ENCODE results near the gene BTG1.

BTG1 gene, protein sequence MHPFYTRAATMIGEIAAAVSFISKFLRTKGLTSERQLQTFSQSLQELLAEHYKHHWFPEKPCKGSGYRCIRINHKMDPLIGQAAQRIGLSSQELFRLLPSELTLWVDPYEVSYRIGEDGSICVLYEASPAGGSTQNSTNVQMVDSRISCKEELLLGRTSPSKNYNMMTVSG

DNA sequence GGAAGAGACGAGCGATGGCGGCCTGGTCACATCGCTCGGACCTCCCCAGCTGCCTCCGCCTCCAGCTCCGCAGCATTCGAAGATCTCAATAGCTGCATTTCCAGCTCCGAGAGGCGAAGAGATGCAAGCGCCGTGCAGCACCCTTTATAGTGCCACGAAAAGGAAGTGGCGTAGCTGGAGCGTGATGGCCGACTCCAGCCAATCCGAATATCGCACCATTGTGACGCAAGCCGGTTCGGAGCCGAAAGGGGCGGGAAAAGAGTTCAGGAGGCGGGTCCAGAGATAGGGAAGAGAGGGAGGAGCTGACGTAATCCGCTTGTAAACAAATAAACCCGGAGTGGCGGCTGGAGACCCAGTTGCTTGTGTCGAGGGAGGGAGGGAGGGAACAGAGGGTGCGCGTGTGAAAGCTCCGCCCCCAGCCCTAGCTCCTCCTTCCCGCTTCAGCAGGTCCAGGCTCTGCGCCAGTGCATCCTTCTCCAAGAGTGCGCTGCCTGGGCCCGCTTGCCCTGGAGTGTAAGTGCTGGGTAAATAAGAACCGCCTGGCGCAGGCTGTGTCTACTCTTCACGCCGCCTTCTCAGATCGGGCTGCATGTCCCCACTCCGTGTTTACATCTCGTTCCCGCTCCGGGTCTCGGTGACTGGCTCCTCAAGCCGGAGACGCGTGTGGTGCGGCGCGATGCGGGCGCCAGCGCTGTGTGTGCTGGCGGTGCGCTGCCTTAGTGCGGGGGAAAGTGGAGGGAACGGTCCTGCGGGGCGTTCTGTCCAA is at the start of gene BTG1:
Gene BTG1 (minus strand): TSS at position 116 of the 766 bp plus-strand sequence. CDS start 311 bp downstream, outside the sequence.
- peak; percentile 97 to 99 for DNase-seq

DNA sequence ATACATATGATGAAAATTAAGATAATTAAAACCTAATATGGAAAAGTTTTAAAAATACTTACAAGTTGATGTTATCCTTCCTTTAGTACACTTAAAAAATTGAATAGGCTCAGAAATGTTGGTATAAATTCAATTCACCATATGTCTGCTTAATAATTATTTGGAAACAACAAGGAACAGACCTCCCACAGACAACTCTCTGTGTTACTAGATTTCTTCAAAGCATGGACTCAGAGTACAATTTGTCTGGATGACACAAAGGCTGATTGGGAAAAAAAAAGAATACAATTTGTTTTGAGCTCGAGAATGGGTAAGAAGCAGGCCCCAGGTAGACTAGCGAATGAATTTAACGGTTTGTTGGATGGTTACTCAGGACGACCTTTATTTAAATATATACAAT is 48.9 kb upstream of the BTG1 start:
- no peak for DNase-seq

- DNase-seq: no peak
These were observed 48.2 kb upstream of the BTG1 start for GRCh38 chr12:92193846-92194245.

DNA sequence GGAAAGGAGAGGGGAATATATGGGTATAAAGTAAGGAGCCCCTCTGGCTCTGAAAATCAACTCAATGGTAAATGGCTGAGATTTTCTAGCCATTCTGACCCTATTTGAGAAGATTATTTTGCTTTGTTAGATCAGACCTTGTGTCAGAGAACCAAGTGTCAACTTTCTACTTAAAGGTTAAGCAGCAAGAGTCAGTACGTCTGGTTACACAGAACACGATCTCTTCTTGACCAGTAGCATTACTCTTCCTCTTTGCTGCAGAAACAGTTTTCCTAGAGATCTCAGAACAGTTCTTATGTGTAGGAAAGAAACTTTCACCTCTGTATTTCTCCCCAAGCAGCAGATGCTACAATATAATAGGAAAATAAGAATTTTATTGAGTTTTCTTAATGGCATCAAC is 47.4 kb upstream of the BTG1 start:
- DNase-seq: no peak

DNA sequence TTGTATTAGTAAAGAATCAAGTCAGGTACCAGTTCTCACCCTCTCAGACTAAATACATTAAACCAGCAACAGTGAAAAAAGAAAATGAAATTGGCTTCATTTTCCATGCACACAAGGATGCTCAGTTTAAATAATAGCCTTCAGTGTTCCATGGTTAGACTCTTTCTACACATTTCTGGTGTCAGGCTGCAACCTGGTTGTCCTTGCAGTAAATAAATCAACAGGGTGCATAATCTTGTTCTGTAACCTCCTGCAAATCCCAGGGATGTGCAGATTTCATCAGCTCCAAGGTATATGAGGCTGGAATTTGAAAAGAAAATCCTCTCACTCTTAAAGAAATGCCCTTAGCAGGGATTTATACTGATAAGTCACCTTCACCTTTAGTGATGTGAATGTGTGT is 46.7 kb upstream of the BTG1 start:
- no peak for DNase-seq

DNA sequence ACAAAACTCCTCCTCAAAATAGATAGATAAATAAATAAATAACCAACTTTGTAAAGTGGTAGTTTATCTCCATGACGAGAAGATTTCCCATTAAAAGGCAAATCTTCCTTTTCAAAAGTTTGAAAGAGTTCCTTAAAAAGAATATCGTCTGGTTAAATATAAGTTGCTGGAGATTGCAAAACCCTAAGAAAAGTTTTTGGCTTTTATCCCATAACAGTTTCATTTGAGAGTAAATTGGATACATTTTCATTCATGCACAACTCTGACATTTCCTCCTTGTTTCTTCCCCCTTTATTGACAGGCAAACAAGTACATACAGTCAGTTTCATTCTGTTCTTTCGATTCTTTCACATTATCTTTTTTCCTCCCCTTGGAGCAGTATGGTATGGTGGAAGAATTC is 45.4 kb upstream of the BTG1 start:
- DNase-seq: no peak

- DNase-seq: no peak
These were observed 43.0 kb upstream of the BTG1 start for GRCh38 chr12:92188517-92189188.

DNA sequence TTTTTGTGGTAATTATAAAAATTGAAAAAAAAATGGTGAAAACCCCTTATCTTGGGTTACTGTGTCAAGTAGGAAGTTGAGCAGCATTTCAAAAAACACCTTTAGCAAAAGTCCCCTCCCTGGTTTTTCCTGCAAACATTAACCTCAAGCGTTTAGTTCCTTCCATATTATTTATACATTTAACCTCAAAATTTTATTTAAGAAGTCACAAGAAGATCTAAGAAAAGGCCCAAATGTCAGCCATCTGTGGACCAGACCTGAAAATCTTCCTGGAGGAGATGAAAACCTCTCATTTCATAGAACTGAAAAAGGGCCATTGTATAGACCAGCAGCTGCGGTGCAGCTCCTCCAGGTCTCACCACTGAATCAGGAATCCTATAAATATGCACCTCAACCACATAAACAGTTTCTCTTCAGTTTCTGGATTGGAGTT is 40.4 kb upstream of the BTG1 start:
- no peak for DNase-seq

DNA sequence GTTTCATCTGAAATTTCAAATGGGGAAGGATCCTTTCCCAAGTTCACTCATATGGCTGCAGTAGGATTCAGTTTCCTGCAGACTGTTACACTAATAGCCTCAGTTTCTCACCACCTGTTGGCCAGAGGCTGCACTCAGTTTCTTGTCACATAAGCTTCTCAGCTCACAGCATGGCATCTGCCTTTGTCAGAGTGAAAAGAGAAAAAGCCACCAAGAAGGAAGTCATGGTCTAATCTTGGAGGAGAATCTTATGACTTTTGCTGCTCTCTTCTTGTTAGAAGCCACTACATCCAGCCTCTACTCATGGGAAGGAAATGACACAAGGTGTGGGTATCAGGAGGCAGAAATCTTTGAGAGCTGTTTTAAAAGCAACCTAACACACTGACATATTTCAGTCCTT is 39.4 kb upstream of the BTG1 start:
- no peak for DNase-seq

GRCh38 chr12:92183575-92183974 is 37.9 kb upstream of the BTG1 start:
- no peak for DNase-seq

GRCh38 chr12:92178340-92178739 is 32.7 kb upstream of the BTG1 start:
- DNase-seq: no peak

DNA sequence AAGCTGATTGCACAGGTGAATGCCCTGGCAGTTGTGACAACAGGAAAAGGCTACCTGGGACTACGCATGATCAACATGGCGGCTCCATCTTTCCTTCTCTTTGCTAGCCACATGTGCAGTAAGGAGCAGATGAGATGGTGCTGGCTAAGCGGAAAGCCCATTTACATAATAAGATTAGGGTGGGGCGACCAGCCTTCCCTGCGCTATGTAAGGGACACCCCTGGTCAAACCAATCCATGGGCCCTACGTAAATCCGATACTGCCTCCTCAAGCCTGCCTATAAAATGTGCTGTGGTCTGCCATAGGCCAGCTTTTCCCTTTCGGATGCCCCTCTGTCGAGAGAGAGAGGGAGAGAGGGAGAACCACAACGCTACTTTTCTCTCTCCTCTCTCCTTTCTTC is 31.0 kb upstream of the BTG1 start:
- no peak for DNase-seq

GRCh38 chr12:92175961-92176360 is 30.3 kb upstream of the BTG1 start:
- DNase-seq: no peak

- no peak for DNase-seq
These were observed 24.4 kb upstream of the BTG1 start for GRCh38 chr12:92170050-92170449.

DNA sequence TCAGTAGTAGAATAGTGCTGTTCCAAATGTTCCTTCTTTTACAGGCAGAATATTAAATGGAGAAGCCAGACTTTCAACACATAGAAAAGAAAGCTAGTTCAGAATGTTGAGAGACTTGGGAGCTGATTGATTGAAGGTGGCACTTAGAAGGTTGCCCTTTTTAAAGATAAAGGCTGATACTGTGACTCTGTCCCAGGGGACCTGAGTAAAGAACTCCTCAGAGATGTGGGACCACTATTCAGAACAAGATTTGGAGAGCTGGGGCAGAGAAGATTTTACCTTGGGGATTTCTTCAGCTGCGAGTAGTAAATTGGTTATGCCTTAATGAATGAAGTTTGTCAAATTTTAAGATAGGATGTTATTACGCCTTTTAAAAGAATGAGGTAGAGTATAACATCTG is 21.4 kb upstream of the BTG1 start:
- DNase-seq: no peak

- no peak for DNase-seq
These were observed 19.1 kb upstream of the BTG1 start for GRCh38 chr12:92164712-92165111.

DNA sequence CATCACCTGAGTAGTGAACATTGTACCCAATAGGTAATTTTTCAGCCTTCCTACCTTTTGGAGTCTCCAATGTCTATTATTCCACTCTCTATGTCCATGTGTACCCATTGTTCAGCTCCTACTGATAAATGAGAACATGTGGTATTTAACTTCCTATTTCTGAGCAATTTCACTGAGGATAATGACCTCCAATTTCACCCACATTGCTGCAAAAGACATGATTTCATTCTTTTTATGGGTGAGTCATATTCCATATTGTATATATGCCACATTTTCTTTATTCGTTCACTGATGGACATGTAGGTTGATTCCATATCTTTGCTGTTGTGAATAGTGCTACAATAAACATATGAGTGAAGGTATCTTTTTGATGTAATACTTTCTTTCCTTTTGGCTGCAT is 16.4 kb upstream of the BTG1 start:
- DNase-seq: no peak

- no peak for DNase-seq
These were observed 13.3 kb upstream of the BTG1 start for GRCh38 chr12:92158796-92159439.

DNA sequence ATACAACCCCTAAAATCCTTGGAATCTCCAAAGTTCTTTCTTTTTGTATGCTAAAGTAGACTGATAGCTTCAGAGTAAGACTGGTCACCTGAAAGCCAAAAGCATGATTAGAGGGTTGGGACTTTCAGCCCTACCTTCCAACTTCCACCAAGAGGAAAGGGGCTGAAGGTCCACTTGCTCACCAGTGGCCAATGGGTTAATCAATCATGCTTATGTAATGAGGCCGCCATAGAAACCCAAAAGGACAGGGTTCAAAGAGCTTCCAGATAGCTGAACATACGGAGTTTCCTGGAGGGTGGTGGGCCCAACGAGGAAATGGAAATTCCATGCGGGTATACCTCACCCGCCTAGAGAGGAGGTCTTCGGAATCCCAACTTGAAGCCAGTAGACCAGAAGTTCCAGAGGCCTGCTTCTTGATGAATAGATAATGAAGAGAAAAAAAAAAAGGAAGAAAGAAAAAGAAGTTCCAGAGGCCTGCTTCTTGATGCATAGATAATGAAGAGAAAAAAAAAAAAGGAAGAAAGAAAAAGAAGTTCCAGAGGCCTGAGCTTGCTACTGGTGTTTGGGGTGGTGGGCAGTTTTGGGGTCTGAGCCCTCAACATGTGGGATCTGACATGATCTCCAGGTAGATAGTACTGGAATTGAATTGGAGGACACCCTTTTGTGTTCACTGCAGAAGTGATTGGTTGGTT is 11.2 kb upstream of the BTG1 start:
- no peak for DNase-seq

GRCh38 chr12:92156139-92156538 is 10.5 kb upstream of the BTG1 start:
- DNase-seq: no peak

DNA sequence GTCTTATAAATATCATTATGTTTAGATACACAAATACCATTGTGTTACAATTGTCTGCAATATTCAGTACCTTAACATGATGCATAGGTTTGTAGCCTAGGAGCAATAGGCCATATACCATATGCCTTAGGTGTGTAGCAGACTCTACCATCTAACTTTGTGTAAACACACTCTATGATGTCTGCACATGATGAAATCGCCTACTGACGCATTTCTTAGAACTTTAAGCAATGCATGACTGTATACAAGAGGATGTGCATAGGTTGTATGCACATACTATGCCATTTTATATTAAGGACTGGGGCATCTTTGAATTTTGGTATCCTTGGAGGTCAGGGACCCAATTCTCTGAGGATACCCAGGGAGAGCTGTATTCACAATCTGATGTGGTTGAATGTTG is 10.1 kb upstream of the BTG1 start:
- DNase-seq: no peak

DNA sequence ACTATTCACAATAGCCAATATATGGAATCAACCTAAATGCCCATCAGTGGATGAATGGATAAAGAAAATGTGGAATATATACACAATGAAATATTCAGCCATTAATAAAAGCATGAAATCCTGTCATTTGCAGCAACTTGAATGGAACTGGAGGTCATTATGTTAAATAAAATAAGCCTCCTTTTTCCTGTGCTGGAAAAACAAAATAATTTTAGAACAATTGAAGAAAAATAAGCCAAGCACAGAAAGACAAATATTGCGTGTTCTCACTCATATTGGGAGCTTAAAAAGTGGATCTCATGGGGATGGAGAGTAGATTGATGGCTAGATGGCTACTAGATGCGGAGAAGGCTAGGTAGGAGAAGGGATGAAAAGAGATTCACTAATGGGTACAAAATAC is 6.3 kb upstream of the BTG1 start:
- DNase-seq: no peak

DNA sequence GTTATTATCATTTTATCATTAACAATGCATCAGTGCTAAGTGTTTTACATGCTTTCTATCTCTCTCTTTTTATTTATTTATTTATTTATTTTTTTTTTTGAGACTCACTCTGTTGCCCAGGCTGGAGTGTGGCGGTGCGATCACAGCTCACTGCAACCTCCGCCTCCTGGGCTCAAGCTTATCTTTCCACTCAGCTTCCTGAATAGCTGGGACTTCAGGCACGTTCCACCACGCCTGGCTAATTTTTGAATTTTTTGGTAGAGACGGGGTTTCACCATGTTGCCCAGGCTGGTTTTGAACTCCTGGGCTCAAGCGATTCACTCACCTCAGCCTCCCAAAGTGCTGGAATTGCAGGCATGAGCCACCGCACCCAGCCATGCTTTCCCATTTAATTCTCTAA is 3.9 kb upstream of the BTG1 start:
- no peak for DNase-seq
